Measurements from ENCODE around the gene FAM72A. TPM values are rescaled to one million over a fixed set of nuclear protein-coding genes. Genes with fewer than 3 reads are reported as not detected.
"Not testable (repeated sequence)": the region's sequence is repeated elsewhere in the genome, so short reads cannot be mapped to it uniquely, and the experiment has no call there.

The FAM72A gene
- total RNA-seq, result 10 to 100 TPM; 30.0 to 30.4 TPM

DNA sequence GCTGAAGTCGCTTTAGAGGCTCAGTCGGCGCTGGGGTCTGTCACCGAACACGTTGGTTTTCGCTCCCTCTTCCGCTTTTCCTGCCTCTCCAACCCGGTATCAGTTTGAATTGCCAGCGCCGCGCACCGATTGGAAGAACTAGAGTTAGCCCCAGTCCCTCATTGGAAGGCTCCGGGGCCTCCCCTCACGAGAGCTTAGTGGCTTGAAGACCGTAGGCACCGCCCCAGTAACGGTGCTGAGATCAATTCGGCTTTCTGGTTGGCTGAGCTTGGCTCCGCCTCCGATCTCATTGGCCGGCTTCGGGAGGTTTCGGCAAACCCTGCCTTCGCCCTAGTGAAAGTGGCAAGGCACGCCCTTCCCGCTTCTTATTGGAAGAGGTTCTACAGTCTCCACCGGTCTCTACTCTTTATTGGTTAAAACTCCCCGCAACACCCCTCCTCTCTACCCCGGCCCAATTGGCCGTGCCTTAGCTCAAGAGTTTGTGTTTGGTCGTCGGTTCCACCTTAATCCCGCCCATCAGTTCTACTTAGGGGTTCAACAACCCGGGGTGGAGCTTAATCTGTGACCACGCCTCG lies at the start of gene FAM72A:
FAM72A (minus strand) TSS at position 51 of the 575 bp plus-strand sequence. CDS start 814 bp downstream, outside the sequence.
- H3K36me3 Mint-ChIP-seq (ENCODE audit: low read depth); H3K4me1 Mint-ChIP-seq (ENCODE audit: low read depth); POLR2A ChIA-PET; H3K27me3 Mint-ChIP-seq (ENCODE audit: low read depth); H3K9me3 Mint-ChIP-seq (ENCODE audit: insufficient read depth): not testable (repeated sequence)
- Mint-ChIP-seq H3K27ac (peak within 1 kb of the TSS; percentile 68), H3K4me3 (peak within 1 kb of the TSS; percentile 83)
- DNase-seq (peak; percentile 99), ATAC-seq (peak; percentile 90)
- CTCF ChIA-PET, result interaction anchor here (0.7 kb wide), 1 partner anchor 259 kb away, joined by 3 read pairs; no protein-coding TSS in a partner anchor

DNA sequence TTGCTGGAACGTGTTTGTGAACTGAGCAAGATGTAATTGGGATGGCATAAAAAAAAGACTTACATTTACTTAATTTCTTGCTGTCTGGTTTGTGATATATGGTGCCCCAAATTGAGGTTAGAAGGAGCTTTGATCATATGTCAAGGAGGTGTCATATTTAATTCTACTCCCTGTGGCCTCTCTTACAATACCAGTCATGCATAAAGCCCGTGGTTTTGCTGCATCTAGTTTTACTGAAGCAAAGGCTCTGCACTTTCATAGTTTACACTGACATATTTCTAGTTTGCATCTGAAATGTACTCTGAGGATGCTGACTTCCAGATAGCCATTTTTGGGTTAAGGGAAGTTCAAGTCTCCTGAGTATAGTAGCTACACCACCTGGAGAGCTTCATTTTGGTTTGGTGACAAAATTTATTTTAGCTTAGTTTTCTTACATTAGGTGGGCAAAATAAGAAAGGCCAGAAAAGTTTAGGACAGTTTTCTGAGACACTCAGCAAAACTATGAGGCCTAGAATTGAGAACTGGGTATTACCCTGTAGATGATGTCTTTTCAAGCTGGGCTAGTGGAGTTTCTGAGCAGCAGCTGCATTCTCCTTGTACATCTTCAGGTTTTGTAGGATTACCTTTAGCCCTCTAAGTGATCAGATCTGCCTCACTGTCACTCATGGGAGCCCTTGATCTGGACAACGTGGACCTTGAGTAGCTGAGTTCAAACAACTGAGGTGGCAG lies 48.5 kb upstream of the FAM72A start:
- CTCF ChIA-PET; H3K36me3 Mint-ChIP-seq (ENCODE audit: low read depth); DNase-seq; H3K27me3 Mint-ChIP-seq (ENCODE audit: low read depth); H3K9me3 Mint-ChIP-seq (ENCODE audit: insufficient read depth); H3K27ac Mint-ChIP-seq; POLR2A ChIA-PET; H3K4me1 Mint-ChIP-seq (ENCODE audit: low read depth); H3K4me3 Mint-ChIP-seq: not testable (repeated sequence)
- ATAC-seq, result peak; percentile 55

DNA sequence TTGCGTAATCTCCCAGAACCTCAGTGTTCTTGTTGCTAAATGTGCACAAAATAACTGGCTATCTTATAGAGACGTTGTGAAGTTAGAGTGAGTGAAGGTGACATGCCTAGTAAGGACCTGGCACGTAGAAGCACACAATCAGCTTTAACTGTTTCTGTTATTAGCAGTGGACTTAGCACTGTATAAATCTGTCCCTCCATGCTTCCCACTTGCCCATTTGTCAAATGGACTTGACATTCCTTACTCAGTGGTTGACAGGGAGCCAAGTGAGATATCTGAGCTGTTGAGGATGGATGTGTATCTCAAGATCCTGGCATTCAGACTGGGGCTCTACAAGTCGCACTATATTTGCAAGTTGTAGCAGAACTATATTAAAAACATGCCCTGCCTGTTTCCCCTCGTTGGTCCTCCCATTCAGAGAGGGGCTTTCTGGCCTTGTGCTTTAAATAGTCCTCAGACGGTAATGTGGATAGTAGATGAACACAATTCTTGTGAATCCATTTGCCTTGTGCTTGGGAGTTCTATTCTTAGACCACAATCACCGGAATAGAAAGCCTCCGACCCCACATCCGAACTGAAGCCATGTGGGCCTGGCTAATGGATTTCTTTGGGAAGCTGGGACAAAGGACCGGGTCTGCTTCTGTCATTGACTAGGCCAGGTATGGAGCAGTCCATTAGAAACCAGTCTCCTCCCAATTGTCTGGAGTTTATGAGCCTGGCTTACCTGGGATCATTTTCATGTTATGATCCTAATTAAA lies 43.7 kb upstream of the FAM72A start:
- DNase-seq; H3K27ac Mint-ChIP-seq; H3K4me1 Mint-ChIP-seq (ENCODE audit: low read depth); CTCF ChIA-PET; H3K9me3 Mint-ChIP-seq (ENCODE audit: insufficient read depth); ATAC-seq; H3K4me3 Mint-ChIP-seq; H3K27me3 Mint-ChIP-seq (ENCODE audit: low read depth); H3K36me3 Mint-ChIP-seq (ENCODE audit: low read depth); POLR2A ChIA-PET: not testable (repeated sequence)

DNA sequence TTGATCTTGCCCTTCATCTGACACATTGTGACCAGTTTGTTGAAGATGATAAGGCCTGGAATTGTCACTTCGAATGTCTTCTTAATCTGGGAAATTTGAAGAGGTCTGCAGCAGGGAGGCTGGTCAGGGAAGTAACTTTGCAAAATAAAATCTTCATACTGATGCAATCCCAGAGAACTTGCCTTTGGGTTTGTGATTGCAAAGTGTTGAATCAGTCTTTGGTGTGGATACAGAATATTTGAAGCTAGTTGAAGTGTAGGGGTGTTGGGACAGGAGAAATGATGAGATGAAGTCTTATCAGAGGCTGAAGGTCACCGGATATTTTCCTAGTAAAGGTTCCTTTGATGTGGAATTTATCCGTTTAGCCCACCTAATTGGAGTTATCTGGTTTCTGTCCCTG lies 42.8 kb upstream of the FAM72A start:
- CTCF ChIA-PET; ATAC-seq; DNase-seq; H3K36me3 Mint-ChIP-seq (ENCODE audit: low read depth); H3K4me1 Mint-ChIP-seq (ENCODE audit: low read depth); H3K9me3 Mint-ChIP-seq (ENCODE audit: insufficient read depth); H3K27me3 Mint-ChIP-seq (ENCODE audit: low read depth); H3K27ac Mint-ChIP-seq; POLR2A ChIA-PET; H3K4me3 Mint-ChIP-seq: not testable (repeated sequence)

DNA sequence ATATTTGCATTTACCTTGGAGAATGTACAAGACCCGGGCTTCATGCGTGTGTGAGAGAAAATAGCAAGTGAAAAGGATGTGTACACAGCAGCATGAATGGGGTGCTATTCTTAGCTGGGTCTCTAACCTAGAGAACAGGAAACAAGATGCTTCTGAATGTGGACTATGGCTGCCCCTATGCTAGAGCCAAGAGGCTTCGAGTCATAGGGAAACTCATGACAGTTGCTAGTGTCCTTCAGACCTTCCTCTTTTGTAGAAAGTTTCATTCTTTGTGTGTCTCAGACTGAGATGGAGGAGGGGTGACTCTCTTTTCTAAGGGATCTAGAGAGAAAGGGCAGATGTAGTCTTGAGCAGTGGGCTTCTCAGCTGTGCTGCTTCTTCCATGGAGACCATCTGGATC lies 40.7 kb upstream of the FAM72A start:
- POLR2A ChIA-PET; H3K27me3 Mint-ChIP-seq (ENCODE audit: low read depth); H3K4me1 Mint-ChIP-seq (ENCODE audit: low read depth); H3K27ac Mint-ChIP-seq; H3K4me3 Mint-ChIP-seq; H3K9me3 Mint-ChIP-seq (ENCODE audit: insufficient read depth); CTCF ChIA-PET; H3K36me3 Mint-ChIP-seq (ENCODE audit: low read depth): not testable (repeated sequence)
- DNase-seq (peak; percentile 24), ATAC-seq (peak; percentile 74)

DNA sequence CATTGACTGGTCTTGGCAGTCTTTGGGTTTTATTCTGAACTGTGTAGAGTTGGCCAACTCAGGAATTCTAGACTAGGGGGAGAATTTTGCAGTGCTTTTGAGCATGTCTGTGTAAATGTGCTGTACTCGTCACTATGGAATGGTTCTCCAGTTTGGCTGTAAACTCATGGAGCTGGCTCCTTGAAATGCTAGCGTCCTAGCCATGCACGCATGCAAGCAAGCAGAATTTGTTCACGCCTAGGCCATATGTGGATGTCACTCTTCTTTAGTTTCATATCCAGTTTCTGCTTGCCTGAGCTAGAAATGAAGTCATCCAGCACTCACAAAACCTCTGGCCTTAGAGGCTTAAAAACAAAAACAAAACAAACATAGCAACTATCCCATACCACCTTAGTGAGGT lies 37.6 kb upstream of the FAM72A start:
- ATAC-seq; H3K27me3 Mint-ChIP-seq (ENCODE audit: low read depth); H3K9me3 Mint-ChIP-seq (ENCODE audit: insufficient read depth); H3K4me3 Mint-ChIP-seq; H3K36me3 Mint-ChIP-seq (ENCODE audit: low read depth); CTCF ChIA-PET; POLR2A ChIA-PET; H3K27ac Mint-ChIP-seq; DNase-seq: not testable (repeated sequence)
- H3K4me1 Mint-ChIP-seq (ENCODE audit: low read depth), result peaks cover 14% of the 10 kb centered on the region

DNA sequence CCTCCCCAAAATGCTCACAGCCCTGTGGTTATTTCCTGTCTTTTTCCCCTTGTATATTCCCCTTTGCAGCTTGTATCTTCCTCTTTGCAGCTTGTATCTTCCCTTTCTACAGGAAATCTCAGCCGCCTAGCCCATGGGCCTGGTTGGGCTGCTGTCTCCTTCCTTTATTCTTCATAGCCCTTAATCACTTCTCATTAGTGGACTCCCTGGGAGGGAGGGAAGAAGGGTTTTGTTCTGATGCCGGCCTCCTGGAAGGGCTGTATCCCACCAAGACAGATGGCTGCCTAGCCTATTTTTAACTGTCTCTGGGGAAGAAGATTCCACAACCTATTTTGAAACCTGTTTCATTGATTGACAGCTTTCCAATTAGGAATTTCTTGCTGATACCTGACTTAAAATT lies 32.6 kb upstream of the FAM72A start:
- H3K27me3 Mint-ChIP-seq (ENCODE audit: low read depth); DNase-seq; H3K36me3 Mint-ChIP-seq (ENCODE audit: low read depth); ATAC-seq; CTCF ChIA-PET; H3K27ac Mint-ChIP-seq; H3K4me3 Mint-ChIP-seq; H3K9me3 Mint-ChIP-seq (ENCODE audit: insufficient read depth); H3K4me1 Mint-ChIP-seq (ENCODE audit: low read depth); POLR2A ChIA-PET: not testable (repeated sequence)

DNA sequence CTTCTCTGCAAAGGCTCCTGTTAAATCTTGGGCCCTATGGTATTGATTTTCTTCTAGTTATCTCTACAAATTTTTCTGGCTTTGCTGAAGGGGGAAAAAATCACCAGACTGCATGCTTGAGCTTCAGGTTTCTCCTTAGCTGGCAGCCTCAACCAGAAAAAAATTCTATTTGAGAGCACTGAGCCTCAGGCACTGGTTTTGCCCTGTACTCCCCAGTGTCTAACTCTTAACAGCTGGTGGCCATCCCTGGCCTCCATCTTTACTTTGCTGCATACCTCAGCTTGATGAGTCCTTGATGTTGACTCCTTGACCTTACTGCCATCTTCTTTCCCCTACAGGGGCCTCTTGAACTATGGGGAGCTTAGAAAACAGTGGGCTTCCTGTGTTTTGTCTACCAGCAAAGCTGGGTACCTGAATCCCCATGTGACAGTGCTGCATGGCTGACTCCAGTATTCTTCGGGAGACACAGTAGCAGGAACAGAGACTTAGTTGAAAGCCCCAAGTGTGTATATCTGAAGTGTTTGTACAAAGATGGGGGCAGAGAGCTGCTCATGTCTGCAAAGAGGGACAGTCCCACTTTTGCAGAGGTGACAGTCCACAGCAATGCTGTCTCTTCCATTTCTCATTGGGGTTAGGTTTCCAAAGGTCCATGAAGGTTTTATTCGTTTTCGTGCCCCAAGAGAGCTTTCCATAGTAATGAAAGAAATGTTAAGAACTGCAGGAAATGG lies 31.7 kb upstream of the FAM72A start:
- H3K27me3 Mint-ChIP-seq (ENCODE audit: low read depth); POLR2A ChIA-PET; ATAC-seq; DNase-seq; CTCF ChIA-PET; H3K27ac Mint-ChIP-seq; H3K36me3 Mint-ChIP-seq (ENCODE audit: low read depth); H3K4me1 Mint-ChIP-seq (ENCODE audit: low read depth); H3K4me3 Mint-ChIP-seq; H3K9me3 Mint-ChIP-seq (ENCODE audit: insufficient read depth): not testable (repeated sequence)

DNA sequence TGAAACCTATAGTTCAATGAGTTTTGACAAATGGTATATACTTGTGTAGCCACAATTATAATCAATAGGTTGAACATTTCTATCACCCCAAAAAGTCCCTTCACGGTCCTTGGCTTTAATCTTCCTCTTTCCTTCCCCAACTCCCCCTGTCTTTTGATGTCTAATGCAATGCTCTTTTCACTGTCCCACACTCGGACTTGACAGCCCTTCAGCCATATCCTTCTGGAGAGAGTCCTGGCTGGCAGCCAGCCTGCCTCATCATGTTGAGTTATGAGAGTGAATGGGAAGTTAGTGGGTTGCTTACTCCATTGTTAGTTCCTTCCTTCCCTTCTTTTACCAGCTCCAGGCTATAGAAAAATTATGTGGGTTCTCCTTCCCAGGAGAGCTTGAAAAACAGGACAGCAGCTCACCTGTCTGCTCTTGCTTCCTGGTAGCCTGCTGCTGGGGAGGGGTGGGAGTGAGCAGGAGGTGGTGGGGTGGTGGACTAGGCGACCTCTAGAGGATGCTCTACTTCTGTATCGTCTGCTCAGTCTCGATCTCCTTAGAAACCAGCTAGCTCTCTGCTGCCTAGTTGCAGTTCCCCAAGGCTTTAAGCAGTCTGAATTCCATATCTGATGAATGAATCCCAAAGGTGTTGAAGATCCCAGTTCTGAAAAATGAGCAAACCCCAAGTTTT lies 30.5 kb upstream of the FAM72A start:
- H3K4me1 Mint-ChIP-seq (ENCODE audit: low read depth); H3K27ac Mint-ChIP-seq; H3K36me3 Mint-ChIP-seq (ENCODE audit: low read depth); DNase-seq; H3K27me3 Mint-ChIP-seq (ENCODE audit: low read depth); H3K9me3 Mint-ChIP-seq (ENCODE audit: insufficient read depth); CTCF ChIA-PET; H3K4me3 Mint-ChIP-seq; POLR2A ChIA-PET: not testable (repeated sequence)
- ATAC-seq, result peak; percentile 67

DNA sequence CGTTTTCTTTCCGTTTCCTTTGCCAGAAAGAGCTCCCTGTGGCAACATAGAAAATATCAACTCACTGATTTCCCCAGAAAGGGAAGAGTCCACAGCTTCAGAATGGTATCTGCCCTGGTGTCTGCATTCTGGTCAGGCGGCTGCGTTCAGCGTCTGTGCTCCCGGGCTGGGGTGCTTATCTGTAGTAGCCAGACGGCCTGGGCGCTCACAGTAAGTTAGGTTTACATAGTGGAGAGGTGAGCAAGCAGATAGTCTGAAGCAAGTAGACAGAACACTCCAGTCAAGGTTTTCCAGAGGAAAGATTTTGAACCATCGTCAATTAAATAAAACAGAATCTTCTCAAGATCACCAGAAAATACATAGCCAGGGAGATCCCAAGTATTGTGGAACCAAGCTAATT lies 29.4 kb upstream of the FAM72A start:
- H3K4me1 Mint-ChIP-seq (ENCODE audit: low read depth); CTCF ChIA-PET; POLR2A ChIA-PET; DNase-seq; H3K36me3 Mint-ChIP-seq (ENCODE audit: low read depth); H3K4me3 Mint-ChIP-seq; ATAC-seq; H3K9me3 Mint-ChIP-seq (ENCODE audit: insufficient read depth); H3K27ac Mint-ChIP-seq; H3K27me3 Mint-ChIP-seq (ENCODE audit: low read depth): not testable (repeated sequence)

DNA sequence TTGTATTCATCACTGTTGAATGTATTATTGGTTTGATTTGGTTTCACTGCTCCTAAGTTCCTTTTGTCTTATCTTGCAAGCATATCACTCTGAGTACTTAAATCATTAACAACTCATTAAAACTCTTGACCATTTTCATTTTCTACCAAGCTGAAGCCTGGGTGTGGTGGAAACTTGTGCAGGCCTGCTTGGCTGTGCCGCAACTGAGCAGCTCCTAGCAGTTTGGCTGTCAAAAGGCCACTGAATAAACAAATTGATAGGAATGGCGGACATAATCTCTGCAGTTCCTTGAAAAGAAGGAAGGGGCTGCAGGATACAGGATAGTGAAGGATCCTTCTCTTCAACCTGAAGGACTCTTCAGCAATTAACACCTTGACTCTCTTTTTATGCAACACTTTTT lies 26.6 kb upstream of the FAM72A start:
- H3K36me3 Mint-ChIP-seq (ENCODE audit: low read depth); ATAC-seq; H3K27ac Mint-ChIP-seq; H3K27me3 Mint-ChIP-seq (ENCODE audit: low read depth); POLR2A ChIA-PET; H3K9me3 Mint-ChIP-seq (ENCODE audit: insufficient read depth); H3K4me3 Mint-ChIP-seq; CTCF ChIA-PET; DNase-seq; H3K4me1 Mint-ChIP-seq (ENCODE audit: low read depth): not testable (repeated sequence)

DNA sequence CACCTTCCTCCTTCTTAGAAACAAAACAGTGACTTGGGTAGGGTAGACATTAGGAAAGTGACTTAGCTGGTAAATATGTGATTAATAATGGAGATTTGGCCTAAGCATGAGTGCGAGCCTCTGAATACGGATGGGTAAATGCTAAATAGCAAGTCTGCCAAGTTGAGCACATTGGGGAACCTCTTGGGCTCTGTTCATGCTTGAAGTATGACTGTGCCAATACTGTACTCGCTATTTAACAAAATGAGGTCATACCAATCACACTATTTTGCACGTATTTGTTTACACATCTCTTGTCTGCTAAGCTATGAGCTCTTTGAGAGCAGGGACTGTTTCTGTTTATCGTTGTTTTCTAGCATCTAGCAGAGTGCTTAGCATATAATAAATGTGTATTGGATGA lies 24.2 kb upstream of the FAM72A start:
- H3K27me3 Mint-ChIP-seq (ENCODE audit: low read depth); H3K36me3 Mint-ChIP-seq (ENCODE audit: low read depth); CTCF ChIA-PET; H3K4me3 Mint-ChIP-seq; H3K9me3 Mint-ChIP-seq (ENCODE audit: insufficient read depth); H3K4me1 Mint-ChIP-seq (ENCODE audit: low read depth); POLR2A ChIA-PET; DNase-seq; ATAC-seq; H3K27ac Mint-ChIP-seq: not testable (repeated sequence)

Measured in activated CD8-positive, alpha-beta T cell treated with anti-CD3 and anti-CD28 coated beads, Interleukin-2, amount 10 ng/mL, durations not matched to agents 7 days and 5 days (primary cell).